NCI-H2029 treated with DMSO at 0.1 percent for 48 hours (cell line): ENCODE measurements around the gene DZIP1L.

Experiments used
- DNase-seq: peaks from one replicate; lab custom pipeline; 2025; lab: John Stamatoyannopoulos, UW

The DZIP1L gene

DNA sequence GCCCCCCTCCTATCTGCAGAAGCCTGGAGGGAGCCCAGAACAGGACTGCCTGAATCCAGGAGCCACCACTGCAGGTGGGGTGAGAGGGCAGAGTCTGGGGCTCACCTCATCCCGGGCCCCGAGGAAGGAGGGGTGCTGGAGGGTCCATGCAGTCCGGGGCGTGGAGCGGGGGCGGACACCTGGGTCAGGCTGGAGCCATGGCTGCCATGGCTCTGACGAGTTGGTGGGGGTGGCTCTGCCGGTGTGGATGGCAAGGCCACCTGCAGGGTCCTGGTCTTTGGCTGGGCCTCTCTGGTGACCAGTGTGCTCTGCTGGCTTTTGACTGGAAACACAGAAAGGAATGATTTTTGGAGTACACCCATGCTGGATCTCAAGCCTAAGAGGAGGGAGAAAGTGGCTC lies 47.4 kb downstream of the DZIP1L start:
- no peak for DNase-seq

GRCh38 chr3:138066972-138067371 lies 48.4 kb downstream of the DZIP1L start:
- DNase-seq = no peak

- no peak for DNase-seq
These were observed 49.0 kb downstream of the DZIP1L start for GRCh38 chr3:138066383-138066782.

DNA sequence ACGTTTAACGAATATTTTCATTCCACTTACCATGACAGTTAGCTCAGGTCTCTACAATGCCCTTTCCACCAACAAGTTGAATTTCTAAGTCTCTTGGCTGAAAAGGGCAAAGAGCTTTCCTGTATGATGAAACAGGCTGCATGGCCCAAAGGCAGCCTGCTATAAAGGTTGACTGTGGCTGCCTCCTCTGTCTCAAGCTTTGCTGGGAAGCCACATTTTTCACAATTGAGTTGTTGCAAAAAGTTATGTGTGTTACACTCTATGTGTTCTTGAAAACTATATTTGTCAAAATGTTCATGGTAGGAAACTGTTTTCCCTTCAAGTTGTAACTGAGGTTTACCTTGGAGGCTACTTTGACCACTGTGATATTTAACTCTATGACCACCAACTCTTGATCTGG lies 49.5 kb downstream of the DZIP1L start:
- DNase-seq = no peak

GRCh38 chr3:138063416-138063815 lies 52.0 kb downstream of the DZIP1L start:
- no peak for DNase-seq

DNA sequence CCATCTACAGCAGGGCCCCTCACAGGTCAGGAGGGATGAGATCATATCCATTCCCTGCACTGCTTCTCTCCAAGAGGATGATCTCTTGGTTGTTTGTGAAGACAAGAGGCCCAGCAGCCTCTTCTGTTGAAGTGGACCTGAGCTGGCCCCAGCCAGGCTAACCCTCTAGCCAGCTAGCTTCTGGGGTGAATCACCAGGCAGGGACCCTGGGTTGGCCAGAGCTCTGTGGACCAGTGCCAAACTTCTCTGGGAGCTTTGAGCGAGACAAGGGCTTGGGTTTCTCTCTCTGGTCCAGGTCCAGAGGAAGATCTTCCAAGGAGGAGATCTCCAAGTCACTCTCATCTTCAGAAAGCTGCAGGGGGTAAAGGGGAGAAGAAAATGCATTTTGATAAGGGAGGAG lies 52.8 kb downstream of the DZIP1L start:
- no peak for DNase-seq

GRCh38 chr3:138062037-138062436 lies 53.4 kb downstream of the DZIP1L start:
- DNase-seq = no peak

- no peak for DNase-seq
These were observed 54.6 kb downstream of the DZIP1L start for GRCh38 chr3:138060792-138061191.

DNA sequence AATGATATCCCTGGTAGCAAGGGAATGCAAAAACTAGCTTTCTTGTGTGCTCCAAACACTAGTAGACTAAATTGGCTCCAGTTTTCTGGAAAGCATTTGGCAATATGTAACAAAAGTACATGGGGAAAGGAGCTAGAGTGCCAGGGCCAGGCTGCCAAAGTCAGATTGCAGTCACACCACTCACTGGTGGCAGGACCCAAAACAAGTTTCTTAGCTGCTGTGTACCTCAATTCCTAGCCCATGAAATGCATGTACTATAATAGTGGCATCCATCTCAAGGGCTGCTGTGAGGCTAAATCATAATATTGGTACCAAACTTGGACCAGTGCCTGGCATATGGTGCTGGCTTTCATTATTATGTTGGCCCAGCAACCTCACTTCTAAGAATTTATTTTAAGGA lies 56.1 kb downstream of the DZIP1L start:
- DNase-seq = no peak

DNA sequence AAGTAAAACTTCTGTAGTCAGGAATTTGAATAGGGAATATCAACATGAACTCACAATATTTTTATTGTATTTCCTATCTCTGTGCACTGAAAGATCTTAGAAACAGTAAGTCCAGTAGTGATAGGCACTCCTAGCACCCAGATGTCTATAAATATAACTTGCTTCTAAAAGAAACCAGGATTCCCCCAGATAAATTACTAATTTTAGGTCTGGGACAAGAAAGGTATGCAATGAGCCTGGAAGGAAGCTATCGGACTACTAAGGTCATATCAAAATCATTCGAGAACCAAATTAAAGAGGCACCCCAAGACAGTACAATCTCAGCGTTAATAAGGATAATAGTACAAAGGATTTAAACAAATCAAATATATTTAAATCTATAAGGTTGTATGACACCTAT lies 58.0 kb downstream of the DZIP1L start:
- DNase-seq = no peak

DNA sequence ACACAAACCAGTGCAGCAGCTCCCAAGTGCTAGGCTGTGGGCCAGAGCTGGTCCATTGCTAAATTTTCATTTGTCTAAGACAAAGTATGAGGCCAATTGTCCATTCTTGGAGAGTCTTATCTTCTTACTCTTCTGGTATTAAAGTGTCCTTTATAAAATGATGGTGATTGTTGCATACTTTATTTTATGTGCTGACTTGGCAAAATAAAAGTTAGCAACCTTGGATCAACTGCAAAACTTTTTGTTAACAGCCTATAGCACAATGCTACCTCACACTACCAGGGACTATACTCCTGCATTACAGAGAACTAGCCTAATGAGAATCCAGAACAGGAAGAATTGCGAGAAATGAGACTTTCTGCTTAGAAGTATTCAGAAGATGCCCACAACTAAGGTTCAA lies 61.4 kb downstream of the DZIP1L start:
- no peak for DNase-seq

DNA sequence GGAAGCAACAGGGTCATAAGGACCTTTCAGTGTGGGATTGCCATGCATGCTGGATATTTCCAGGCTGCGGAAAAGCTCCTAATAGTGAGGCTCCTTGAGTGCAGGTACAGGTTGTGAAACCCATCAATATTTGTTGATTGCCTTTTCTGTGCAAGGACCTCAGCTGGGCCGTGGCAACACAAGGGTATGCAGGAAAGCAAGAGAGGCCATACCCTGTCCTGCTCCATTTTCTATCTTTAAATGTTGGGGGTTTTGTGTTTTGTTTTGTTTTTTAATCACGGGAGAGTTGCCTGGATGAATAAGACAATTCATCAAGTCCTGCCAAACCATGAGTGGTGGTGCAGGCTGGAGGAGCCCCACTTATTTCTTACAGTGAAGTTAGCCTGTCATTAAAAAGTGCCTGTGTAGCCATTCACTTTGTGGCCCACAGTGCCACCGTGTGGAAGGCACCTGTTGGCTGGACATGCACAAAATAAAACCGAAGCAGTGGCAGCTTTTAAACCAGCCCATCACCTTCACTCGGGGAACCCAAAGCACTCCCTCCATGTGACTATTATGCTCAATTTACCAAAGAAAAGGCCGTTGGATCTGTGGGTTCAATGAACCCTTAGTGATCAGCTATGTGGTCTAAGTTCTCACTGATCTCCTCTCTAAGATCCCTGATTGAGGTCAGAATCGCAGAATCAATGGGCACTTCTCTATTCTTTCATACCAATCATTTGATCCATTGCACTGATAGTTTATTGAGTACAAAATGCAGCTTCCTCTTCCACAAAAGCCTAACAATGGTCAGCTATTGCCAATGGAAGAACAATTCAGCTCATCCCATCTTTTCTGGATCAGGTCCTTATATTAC lies 63.2 kb downstream of the DZIP1L start:
- no peak for DNase-seq

GRCh38 chr3:138049157-138049919 lies 66.1 kb downstream of the DZIP1L start:
- DNase-seq = no peak

GRCh38 chr3:138047596-138048158 lies 67.7 kb downstream of the DZIP1L start:
- no peak for DNase-seq

- DNase-seq = no peak
These were observed 68.5 kb downstream of the DZIP1L start for GRCh38 chr3:138046955-138047354.

GRCh38 chr3:138046085-138046484 lies 69.3 kb downstream of the DZIP1L start:
- DNase-seq = no peak

DNA sequence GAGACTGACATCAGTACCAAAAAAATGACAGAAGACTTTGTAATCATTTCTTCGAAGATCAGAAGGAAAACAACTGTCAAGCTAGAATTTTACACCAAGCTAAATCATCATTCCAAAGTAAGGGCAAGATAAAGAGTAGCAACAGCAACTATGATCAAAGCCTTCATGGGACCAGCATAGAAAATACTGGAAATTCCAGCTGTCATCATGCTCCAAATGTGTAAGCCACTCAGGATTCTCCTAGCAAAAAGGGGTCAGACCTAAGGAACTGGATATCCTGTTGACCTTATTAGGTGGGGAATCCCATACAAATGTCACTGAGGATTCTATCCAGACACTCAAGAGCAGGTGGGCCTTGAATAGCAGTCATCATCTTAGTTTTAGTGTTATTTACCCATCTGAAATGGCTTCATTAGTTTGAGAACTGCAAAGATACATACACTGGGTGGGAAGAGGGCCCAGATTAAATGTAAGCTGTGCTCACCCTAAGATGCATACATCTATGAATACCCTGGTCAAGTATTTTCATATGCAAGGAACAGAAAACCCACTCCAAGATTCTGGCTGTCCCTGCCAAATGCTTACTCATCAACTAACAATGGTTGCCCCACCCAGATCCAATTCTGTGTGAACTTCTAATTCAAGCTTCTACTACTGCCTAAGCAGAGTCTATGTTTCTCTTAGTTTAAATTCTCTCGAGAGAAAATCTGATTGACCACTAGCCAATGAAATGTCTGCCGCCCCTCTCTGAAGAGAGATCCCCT lies 72.0 kb downstream of the DZIP1L start:
- DNase-seq = no peak

GRCh38 chr3:138042043-138042442 lies 73.4 kb downstream of the DZIP1L start:
- DNase-seq = no peak

DNA sequence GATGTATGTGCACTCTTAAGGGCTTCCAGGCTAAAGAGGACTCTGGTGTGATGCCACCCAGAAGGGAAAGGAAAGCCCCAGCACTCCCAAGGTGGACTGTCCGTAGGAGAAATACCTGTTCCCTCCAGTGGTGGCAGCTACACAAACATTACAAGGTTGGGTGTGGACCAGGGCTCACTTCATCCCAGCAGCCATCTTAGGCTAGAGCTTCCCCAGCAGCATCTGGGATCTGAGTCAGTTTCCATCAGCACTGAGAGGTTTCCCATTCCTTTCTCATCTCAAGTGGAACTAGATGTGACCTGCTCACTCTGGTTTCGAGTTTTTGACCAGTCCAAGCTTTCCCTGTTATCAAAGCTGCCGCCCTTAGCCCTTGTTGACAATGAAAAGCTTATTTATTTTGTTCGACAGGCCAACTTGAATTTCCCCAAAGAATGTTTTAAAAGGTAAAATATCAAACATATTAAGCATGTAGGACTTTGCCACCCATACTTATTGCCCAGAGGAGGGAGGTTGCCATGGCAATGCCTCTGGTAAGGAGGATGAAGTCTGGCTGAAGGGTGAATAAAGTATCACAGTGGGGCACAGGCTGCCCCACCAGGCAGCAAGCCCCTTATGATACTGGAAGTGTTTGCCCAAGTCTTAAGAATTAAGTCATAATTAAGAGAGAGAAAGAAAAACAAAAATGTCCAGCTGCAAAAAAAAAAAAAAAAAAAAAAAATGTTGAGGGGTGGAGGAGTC lies 76.5 kb downstream of the DZIP1L start:
- DNase-seq = no peak

- no peak for DNase-seq
These were observed 78.8 kb downstream of the DZIP1L start for GRCh38 chr3:138036572-138036971.

DNA sequence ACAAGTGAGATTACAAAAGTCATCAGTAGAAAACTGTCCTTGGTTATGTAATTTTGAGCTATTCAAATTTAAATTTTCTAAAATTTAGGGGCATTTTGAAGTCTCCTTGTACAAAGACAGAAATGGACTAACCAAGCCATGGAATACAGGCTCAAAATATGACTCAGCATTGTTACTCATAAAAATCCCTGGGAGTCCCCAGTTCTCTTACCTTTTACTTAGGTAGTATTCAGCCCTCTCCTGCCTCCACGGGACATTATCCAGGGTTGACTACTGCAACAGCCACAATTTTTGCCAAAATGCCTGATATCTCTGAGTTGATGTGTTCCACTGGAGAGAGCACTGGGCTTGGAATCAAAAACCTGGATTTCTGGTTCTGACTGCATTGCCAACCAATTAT lies 80.5 kb downstream of the DZIP1L start:
- DNase-seq = no peak
